ENCODE results near the gene BDKRB2.

The BDKRB2 gene

DNA sequence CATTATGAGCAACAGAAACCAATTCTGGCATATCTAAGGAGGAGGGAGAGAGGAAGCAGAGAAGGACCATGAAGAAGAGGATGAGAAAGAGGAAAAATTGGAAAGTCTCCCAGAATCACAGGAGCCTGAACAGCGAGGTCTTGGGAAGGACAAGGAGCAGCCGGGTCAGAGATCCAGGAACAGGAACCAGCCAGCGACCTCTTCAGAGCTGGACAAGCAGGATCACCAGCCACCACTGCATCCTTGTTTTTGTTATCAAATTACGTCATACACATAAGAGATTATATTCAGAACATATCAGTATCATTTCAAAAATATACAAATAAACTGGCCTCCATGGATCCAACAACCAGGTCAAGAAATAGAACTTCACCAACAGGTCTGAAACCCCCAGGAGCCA lies 22.1 kb upstream of the BDKRB2 start:
- Histone ChIP-seq H3K4me3 (replicated peaks; ENCODE audit: insufficient read depth, low read length) (no peak overlapping the region), H3K27ac (replicated peaks) (no peak overlapping the region), H3K27me3 (ENCODE audit: insufficient read depth, poor library complexity, severe bottlenecking) (peaks cover 2% of the 10 kb centered on the region)
- no peak for DNase-seq (ENCODE audit: low read depth in 1 of 2, low spot score in 1 of 2)
- TF ChIP-seq, protein P1, sequence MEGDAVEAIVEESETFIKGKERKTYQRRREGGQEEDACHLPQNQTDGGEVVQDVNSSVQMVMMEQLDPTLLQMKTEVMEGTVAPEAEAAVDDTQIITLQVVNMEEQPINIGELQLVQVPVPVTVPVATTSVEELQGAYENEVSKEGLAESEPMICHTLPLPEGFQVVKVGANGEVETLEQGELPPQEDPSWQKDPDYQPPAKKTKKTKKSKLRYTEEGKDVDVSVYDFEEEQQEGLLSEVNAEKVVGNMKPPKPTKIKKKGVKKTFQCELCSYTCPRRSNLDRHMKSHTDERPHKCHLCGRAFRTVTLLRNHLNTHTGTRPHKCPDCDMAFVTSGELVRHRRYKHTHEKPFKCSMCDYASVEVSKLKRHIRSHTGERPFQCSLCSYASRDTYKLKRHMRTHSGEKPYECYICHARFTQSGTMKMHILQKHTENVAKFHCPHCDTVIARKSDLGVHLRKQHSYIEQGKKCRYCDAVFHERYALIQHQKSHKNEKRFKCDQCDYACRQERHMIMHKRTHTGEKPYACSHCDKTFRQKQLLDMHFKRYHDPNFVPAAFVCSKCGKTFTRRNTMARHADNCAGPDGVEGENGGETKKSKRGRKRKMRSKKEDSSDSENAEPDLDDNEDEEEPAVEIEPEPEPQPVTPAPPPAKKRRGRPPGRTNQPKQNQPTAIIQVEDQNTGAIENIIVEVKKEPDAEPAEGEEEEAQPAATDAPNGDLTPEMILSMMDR (IDR thresholded peaks at IDR 0.05; ENCODE audit: insufficient read depth, low read length), result no peak
- TF ChIP-seq POLR2AphosphoS5 (IDR thresholded peaks at IDR 0.05; ENCODE audit: low read depth) (no peak), SPI1 (IDR thresholded peaks at IDR 0.05; ENCODE audit: borderline replicate concordance, low read depth) (no peak), GABPA (IDR thresholded peaks at IDR 0.05; ENCODE audit: low read depth) (no peak)
- TF ChIP-seq, protein P2, sequence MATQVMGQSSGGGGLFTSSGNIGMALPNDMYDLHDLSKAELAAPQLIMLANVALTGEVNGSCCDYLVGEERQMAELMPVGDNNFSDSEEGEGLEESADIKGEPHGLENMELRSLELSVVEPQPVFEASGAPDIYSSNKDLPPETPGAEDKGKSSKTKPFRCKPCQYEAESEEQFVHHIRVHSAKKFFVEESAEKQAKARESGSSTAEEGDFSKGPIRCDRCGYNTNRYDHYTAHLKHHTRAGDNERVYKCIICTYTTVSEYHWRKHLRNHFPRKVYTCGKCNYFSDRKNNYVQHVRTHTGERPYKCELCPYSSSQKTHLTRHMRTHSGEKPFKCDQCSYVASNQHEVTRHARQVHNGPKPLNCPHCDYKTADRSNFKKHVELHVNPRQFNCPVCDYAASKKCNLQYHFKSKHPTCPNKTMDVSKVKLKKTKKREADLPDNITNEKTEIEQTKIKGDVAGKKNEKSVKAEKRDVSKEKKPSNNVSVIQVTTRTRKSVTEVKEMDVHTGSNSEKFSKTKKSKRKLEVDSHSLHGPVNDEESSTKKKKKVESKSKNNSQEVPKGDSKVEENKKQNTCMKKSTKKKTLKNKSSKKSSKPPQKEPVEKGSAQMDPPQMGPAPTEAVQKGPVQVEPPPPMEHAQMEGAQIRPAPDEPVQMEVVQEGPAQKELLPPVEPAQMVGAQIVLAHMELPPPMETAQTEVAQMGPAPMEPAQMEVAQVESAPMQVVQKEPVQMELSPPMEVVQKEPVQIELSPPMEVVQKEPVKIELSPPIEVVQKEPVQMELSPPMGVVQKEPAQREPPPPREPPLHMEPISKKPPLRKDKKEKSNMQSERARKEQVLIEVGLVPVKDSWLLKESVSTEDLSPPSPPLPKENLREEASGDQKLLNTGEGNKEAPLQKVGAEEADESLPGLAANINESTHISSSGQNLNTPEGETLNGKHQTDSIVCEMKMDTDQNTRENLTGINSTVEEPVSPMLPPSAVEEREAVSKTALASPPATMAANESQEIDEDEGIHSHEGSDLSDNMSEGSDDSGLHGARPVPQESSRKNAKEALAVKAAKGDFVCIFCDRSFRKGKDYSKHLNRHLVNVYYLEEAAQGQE (IDR thresholded peaks at IDR 0.05; ENCODE audit: insufficient replicate concordance, low read depth), result no peak

DNA sequence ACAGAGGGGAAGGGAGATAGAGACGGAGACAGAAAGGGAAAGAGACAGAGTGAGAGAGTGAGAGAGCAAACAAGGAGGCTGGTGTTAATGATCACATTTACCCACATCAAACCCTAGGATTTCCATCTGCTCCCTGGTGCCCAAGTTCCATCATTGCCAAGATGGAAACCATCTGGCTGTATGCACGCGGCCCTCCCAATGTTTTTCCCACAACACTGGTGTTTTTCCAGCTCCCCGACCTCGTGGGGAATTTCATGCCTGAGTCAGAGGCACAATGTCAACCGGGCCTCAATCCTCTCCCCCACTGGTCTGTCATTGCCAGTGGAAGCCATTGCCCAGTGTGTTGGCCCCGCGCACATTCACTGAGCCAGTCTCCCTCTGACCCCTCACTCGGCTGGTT lies 19.9 kb upstream of the BDKRB2 start:
- TF ChIP-seq, protein P2 (IDR thresholded peaks at IDR 0.05; ENCODE audit: insufficient replicate concordance, low read depth), result no peak
- TF ChIP-seq POLR2AphosphoS5 (IDR thresholded peaks at IDR 0.05; ENCODE audit: low read depth) (no peak), GABPA (IDR thresholded peaks at IDR 0.05; ENCODE audit: low read depth) (no peak), SPI1 (IDR thresholded peaks at IDR 0.05; ENCODE audit: borderline replicate concordance, low read depth) (no peak)
- TF ChIP-seq, protein P1 (IDR thresholded peaks at IDR 0.05; ENCODE audit: insufficient read depth, low read length), result no peak
- Histone ChIP-seq H3K27ac (replicated peaks) (no peak overlapping the region), H3K4me3 (replicated peaks; ENCODE audit: insufficient read depth, low read length) (no peak overlapping the region), H3K27me3 (ENCODE audit: insufficient read depth, poor library complexity, severe bottlenecking) (peaks cover 2% of the 10 kb centered on the region)
- no peak for DNase-seq (ENCODE audit: low read depth in 1 of 2, low spot score in 1 of 2)

DNA sequence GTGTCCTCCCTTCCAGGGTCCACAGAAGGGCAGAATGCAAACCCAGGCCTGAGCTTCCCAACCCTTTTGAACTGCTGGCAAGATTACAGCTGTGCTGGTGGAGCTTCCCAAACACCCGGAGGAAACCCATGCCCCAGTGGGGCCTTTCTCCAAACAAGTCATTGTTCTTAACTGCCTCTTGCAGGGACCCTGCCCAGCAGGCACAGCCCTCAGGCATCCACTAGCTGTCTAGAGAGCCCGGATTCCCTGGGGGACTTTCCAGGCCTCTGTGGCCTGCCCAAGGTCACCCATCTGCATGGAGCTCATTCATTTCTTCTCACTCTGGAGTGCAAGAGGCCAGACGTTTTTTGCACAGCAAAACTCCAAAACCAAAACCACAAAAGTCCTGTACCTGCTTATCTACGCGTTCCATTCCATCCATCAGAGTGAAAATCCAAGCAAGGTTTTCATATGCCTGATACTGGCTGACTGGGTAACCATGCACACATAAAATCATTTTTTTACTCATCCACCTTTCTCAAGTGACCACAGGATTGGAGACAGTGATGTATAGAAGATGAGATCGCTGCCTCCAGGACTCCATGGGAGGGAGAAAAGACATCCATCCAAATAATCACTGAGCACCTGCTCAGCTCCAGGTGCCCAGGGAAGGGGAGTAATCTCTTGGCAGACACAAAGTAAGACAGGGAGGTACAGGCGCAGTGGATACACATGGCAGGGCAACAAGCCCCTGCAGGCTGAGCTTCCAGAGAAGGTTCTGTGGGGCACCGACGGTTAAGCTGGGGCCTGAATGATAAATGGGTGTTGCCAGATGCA lies 17.2 kb upstream of the BDKRB2 start:
- no peak overlapping the region for H3K27ac ChIP-seq (replicated peaks)
- H3K4me3 ChIP-seq (replicated peaks; ENCODE audit: insufficient read depth, low read length), result no peak overlapping the region
- no peak for DNase-seq (ENCODE audit: low read depth in 1 of 2, low spot score in 1 of 2)
- TF ChIP-seq, protein P2 (IDR thresholded peaks at IDR 0.05; ENCODE audit: insufficient replicate concordance, low read depth), result no peak
- TF ChIP-seq GABPA (IDR thresholded peaks at IDR 0.05; ENCODE audit: low read depth), result no peak
- TF ChIP-seq SPI1 (IDR thresholded peaks at IDR 0.05; ENCODE audit: borderline replicate concordance, low read depth), result no peak
- TF ChIP-seq, protein P1 (IDR thresholded peaks at IDR 0.05; ENCODE audit: insufficient read depth, low read length), result no peak
- TF ChIP-seq POLR2AphosphoS5 (IDR thresholded peaks at IDR 0.05; ENCODE audit: low read depth), result no peak
- H3K27me3 ChIP-seq (ENCODE audit: insufficient read depth, poor library complexity, severe bottlenecking), result peaks cover 2% of the 10 kb centered on the region
